WTC11 (cell line): Measurements from ENCODE around the gene EIF5A2. TPM values are rescaled to one million over a fixed set of nuclear protein-coding genes. Genes with fewer than 3 reads are reported as not detected.

Experiments used
- ATAC-seq: fragments of 200-7000 bp; cut with Tn5 transposase; 2 replicates; pipeline ENCODE4 v1.10.0; 2021; ENCODE audit warnings: mild to moderate bottlenecking, moderate library complexity
- CTCF ChIA-PET: fragments of 300-600 bp; sonication (Branson Sonifier 250); formaldehyde crosslinking; loops from one replicate; lab custom pipeline; 2021; ENCODE audit warnings: antibody characterized with exemption; lab: Charles Lee
- POLR2A ChIA-PET: fragments of 350-600 bp; sonication (Branson Sonifier 250); formaldehyde crosslinking; loops from one replicate; lab custom pipeline; 2021; ENCODE audit warnings: antibody characterized with exemption; lab: Charles Lee
- DNase-seq: peaks from one replicate; pipeline ENCODE4 v3.0.0; 2021; ENCODE audit warnings: low spot score
- H3K27ac Mint-ChIP-seq: 2 replicates; pipeline ENCODE4 v1.8.0; 2021; ENCODE audit warnings: mixed read lengths
- H3K27me3 Mint-ChIP-seq: 2 replicates; pipeline ENCODE4 v1.8.0; 2021; ENCODE audit warnings: low read depth, mild to moderate bottlenecking, moderate library complexity, mixed read lengths
- H3K36me3 Mint-ChIP-seq: 2 replicates; pipeline ENCODE4 v1.8.0; 2021; ENCODE audit warnings: mixed read lengths
- H3K4me1 Mint-ChIP-seq: 2 replicates; pipeline ENCODE4 v1.8.0; 2022; ENCODE audit warnings: mixed read lengths
- H3K4me3 Mint-ChIP-seq: 2 replicates; pipeline ENCODE4 v1.8.0; 2021; ENCODE audit warnings: mild to moderate bottlenecking, moderate library complexity, mixed read lengths
- H3K9me3 Mint-ChIP-seq: 2 replicates; pipeline ENCODE4 v1.8.0; 2021; ENCODE audit warnings: mixed read lengths
- AR ChIP-seq: fragments of 250-450 bp; sonication (Bioruptor Pico); IDR thresholded peaks from 2 replicates; pipeline ENCODE4 v1.9.0; 2021; ENCODE audit warnings: mild to moderate bottlenecking
- ATF6 ChIP-seq: sonication (generic); formaldehyde crosslinking; IDR thresholded peaks from 2 replicates; pipeline ENCODE4 v1.8.1; 2023; ENCODE audit warnings: mild to moderate bottlenecking, missing genetic modification reagents
- CBFB ChIP-seq: sonication (generic); formaldehyde crosslinking; IDR thresholded peaks from 2 replicates; pipeline ENCODE4 v1.8.1; 2022; ENCODE audit warnings: mild to moderate bottlenecking, low read depth, missing genetic modification reagents
- CREM ChIP-seq: sonication (generic); formaldehyde crosslinking; IDR thresholded peaks from 2 replicates; pipeline ENCODE4 v1.8.1; 2022; ENCODE audit warnings: mild to moderate bottlenecking, missing genetic modification reagents, moderate library complexity
- ERG ChIP-seq: fragments of 250-450 bp; sonication (Bioruptor Pico); IDR thresholded peaks from 2 replicates; pipeline ENCODE4 v1.8.0; 2021; ENCODE audit warnings: mild to moderate bottlenecking
- FOXJ3 ChIP-seq: sonication (generic); formaldehyde crosslinking; IDR thresholded peaks from 2 replicates; pipeline ENCODE4 v1.9.0; 2021; ENCODE audit warnings: missing genetic modification reagents, mild to moderate bottlenecking, borderline replicate concordance
- FOXP4 ChIP-seq: sonication (generic); formaldehyde crosslinking; IDR thresholded peaks from 2 replicates; pipeline ENCODE4 v1.8.0; 2022; ENCODE audit warnings: mild to moderate bottlenecking, missing genetic modification reagents
- GRHL2 ChIP-seq: fragments of 250-450 bp; sonication (Bioruptor Pico); IDR thresholded peaks from 2 replicates; pipeline ENCODE4 v1.8.0; 2022; ENCODE audit warnings: mild to moderate bottlenecking, moderate library complexity; ENCODE audit not compliant: insufficient replicate concordance, severe bottlenecking
- JUN ChIP-seq: sonication (generic); formaldehyde crosslinking; IDR thresholded peaks from 2 replicates; pipeline ENCODE4 v1.8.0; 2023; ENCODE audit warnings: mild to moderate bottlenecking, missing genetic modification reagents
- MYBL2 ChIP-seq: sonication (generic); formaldehyde crosslinking; IDR thresholded peaks from 2 replicates; pipeline ENCODE4 v1.8.1; 2023; ENCODE audit warnings: mild to moderate bottlenecking, moderate library complexity, missing genetic modification reagents
- NR2C2 ChIP-seq: sonication (generic); formaldehyde crosslinking; IDR thresholded peaks from 2 replicates; pipeline ENCODE4 v1.8.0; 2022; ENCODE audit warnings: mild to moderate bottlenecking, missing genetic modification reagents
- SP1 ChIP-seq: sonication (generic); formaldehyde crosslinking; conservative IDR thresholded peaks from 2 replicates; pipeline ENCODE4 v1.8.1; 2022; ENCODE audit warnings: missing genetic modification reagents
- STAT6 ChIP-seq: sonication (generic); formaldehyde crosslinking; conservative IDR thresholded peaks from 2 replicates; pipeline ENCODE4 v1.8.1; 2023; ENCODE audit warnings: mild to moderate bottlenecking, low read depth, missing genetic modification reagents, moderate library complexity
- TEAD4 ChIP-seq: sonication (generic); formaldehyde crosslinking; IDR thresholded peaks from 2 replicates; pipeline ENCODE4 v1.8.0; 2022; ENCODE audit warnings: mild to moderate bottlenecking, missing genetic modification reagents
- ZNF121 ChIP-seq: sonication (generic); formaldehyde crosslinking; IDR thresholded peaks from 2 replicates; pipeline ENCODE4 v1.8.0; 2023; ENCODE audit warnings: missing genetic modification reagents
- ZNF232 ChIP-seq: sonication (generic); formaldehyde crosslinking; IDR thresholded peaks from 2 replicates; pipeline ENCODE4 v1.8.0; 2022; ENCODE audit warnings: mild to moderate bottlenecking, missing genetic modification reagents
- ZNF396 ChIP-seq: fragments of 250-450 bp; sonication (Bioruptor Pico); IDR thresholded peaks from 2 replicates; pipeline ENCODE4 v1.8.0; 2021; ENCODE audit warnings: mild to moderate bottlenecking, moderate library complexity, borderline replicate concordance
- ZNF532 ChIP-seq: fragments of 250-450 bp; sonication (Bioruptor Pico); IDR thresholded peaks from 2 replicates; pipeline ENCODE4 v1.9.0; 2021; ENCODE audit warnings: mild to moderate bottlenecking, borderline replicate concordance
- ZNF671 ChIP-seq: fragments of 250-450 bp; sonication (Bioruptor Pico); IDR thresholded peaks from 2 replicates; pipeline ENCODE4 v1.8.0; 2021; ENCODE audit warnings: mild to moderate bottlenecking
- total RNA-seq: library from RNA; stranded (reverse); gene quantifications from 3 replicates; pipeline ENCODE4 v1.2.3, GENCODE V29; 2021

Gene EIF5A2
- total RNA-seq, 1 experiment from 2014 or later, result 7.6 TPM

- TF ChIP-seq ATF6 (no peak), FOXJ3 (CRISPR knock-in tag) (no peak)
Observed at GRCh38 chr3:170953736-170954135, 45.3 kb upstream of the EIF5A2 start (continued).

GRCh38 chr3:170953229-170953628, 44.8 kb upstream of the EIF5A2 start:
- H3K27ac Mint-ChIP-seq, result no peak overlapping the region
- peak; percentile 38; the same call in 1 of the 2 replicates for ATAC-seq
- H3K27me3 Mint-ChIP-seq, result no peaks in the 10 kb centered on the region; the same call in 1 of the 2 replicates
- 0 out of 2 replicates have a peak, but pooled peaks cover 2% of the 10 kb centered on the region for H3K36me3 Mint-ChIP-seq
- peaks cover 7% of the 10 kb centered on the region for H3K9me3 Mint-ChIP-seq
- peaks cover 15% of the 10 kb centered on the region for H3K4me1 Mint-ChIP-seq
- CTCF ChIA-PET, result interaction anchor here (1.5 kb wide), 1 partner anchor 8 kb away, joined by 5 read pairs; no protein-coding TSS in a partner anchor
- POLR2A ChIA-PET, result no interaction called here
- TF ChIP-seq ZNF232 (no peak), MYBL2 (CRISPR knock-in tag) (no peak), FOXJ3 (CRISPR knock-in tag) (no peak), ERG (CRISPR knock-in tag) (no peak), TEAD4 (no peak), ZNF121 (CRISPR knock-in tag) (no peak), ZNF671 (no peak), ZNF532 (CRISPR knock-in tag) (no peak), FOXP4 (no peak), NR2C2 (CRISPR knock-in tag) (no peak), JUN (CRISPR knock-in tag) (no peak), CREM (CRISPR knock-in tag) (no peak), GRHL2 (no peak), AR (no peak), SP1 (CRISPR knock-in tag) (no peak), ZNF396 (CRISPR knock-in tag) (no peak), CBFB (CRISPR knock-in tag) (no peak), STAT6 (no peak)
- TF ChIP-seq, all 79 proteins: peak for 0
- no peak overlapping the region for H3K4me3 Mint-ChIP-seq
- no peak for DNase-seq
